Transverse colon (tissue), 4 donors: ENCODE measurements around the gene CHST11. TPM values are rescaled to one million over a fixed set of nuclear protein-coding genes. Genes with fewer than 3 reads are reported as not detected.
"Not testable (repeated sequence)": the region's sequence is repeated elsewhere in the genome, so short reads cannot be mapped to it uniquely, and the experiment has no call there.

Experiments used
- DNase-seq: peaks from one replicate; pipeline ENCODE4 v3.0.0-alpha.2; 2019
- H3K27ac ChIP-seq, 4 donors: fragments of 200-600 bp; sonication (generic); 2 replicates each; pipeline ENCODE4 v1.5.1; 2016 to 2018; ENCODE audit warnings: inconsistent platforms in 4 of 4
- H3K27me3 ChIP-seq: fragments of 200-600 bp; sonication (generic); 2 replicates; pipeline ENCODE4 v1.5.1; 2017; ENCODE audit warnings: inconsistent platforms
- H3K36me3 ChIP-seq, 4 donors: fragments of 200-600 bp; sonication (generic); 2 replicates each; pipeline ENCODE4 v1.5.1; 2017 to 2019; ENCODE audit warnings: inconsistent platforms in 4 of 4
- H3K4me1 ChIP-seq, 4 donors: fragments of 200-600 bp; sonication (generic); 2 replicates each; pipeline ENCODE4 v1.5.1; 2017 to 2020; ENCODE audit warnings: inconsistent platforms in 4 of 4
- H3K4me3 ChIP-seq, 4 donors: fragments of 200-600 bp; sonication (generic); 1 replicate in 1 of 4; 2 replicates in 3 of 4; pipeline versions ENCODE4 v1.5.1 to v1.6.1; 2017 to 2019; ENCODE audit warnings: inconsistent platforms in 4 of 4
- H3K9me3 ChIP-seq, 2 donors: fragments of 200-600 bp; sonication (generic); 2 replicates each; pipeline ENCODE4 v1.5.1; 2017 to 2019; ENCODE audit warnings: inconsistent platforms in 2 of 2
- CTCF ChIP-seq, 5 experiments: fragments of 200-600 bp in 3 of 5; fragments of 450-650 bp in 2 of 5; sonication (generic) in 3 of 5; IDR thresholded peaks; 1 replicate in 2 of 5; 2 replicates in 3 of 5; pipeline ENCODE4 v1.5.1; 2016 to 2017; ENCODE audit warnings: antibody characterized with exemption in 5 of 5, inconsistent platforms in 3 of 5, mild to moderate bottlenecking in 2 of 5, moderate library complexity in 1 of 5
- EP300 ChIP-seq: sonication (generic); formaldehyde crosslinking; IDR thresholded peaks from one replicate; pipeline ENCODE4 v1.6.1; 2017; ENCODE audit warnings: antibody characterized with exemption, low read depth
- POLR2A ChIP-seq: fragments of 450-650 bp; IDR thresholded peaks from one replicate; pipeline ENCODE4 v1.6.1; 2016; ENCODE audit warnings: antibody characterized with exemption, mild to moderate bottlenecking, moderate library complexity
- POLR2AphosphoS5 ChIP-seq, 3 donors: sonication (generic); formaldehyde crosslinking; IDR thresholded peaks; one replicate each; pipeline ENCODE4 v1.6.1; 2016; ENCODE audit warnings: antibody characterized with exemption in 3 of 3
- WGBS, 2 donors: methylation state at CpG; one replicate each; pipeline ENCODE4 v1.1.5; 2018; ENCODE audit warnings: low coverage in 1 of 2; 5-methylcytosine and 5-hydroxymethylcytosine counted together
- in situ Hi-C, 4 donors: fragments of 200-750 bp; cut with MboI; loops; one replicate each; pipeline versions ENCODE4 v1.15.0 to v1.15.1; 2017; ENCODE audit warnings: low sequenced_read_pairs in 3 of 4, low pct_ligation_motif_present in 1 of 4, low pct_unique_long_range_greater_than_20kb in 1 of 4
- intact Hi-C: fragments of 100-400 bp; cut with DNase I; formaldehyde crosslinking; loops from one replicate; pipeline ENCODE4 v1.15.1; 2023; ENCODE audit warnings: low total_unique reads
- total RNA-seq, 4 donors: library from RNA; depleted of rRNA; stranded (reverse); fragments of >200 nt; gene quantifications; one replicate each; pipeline ENCODE4 v1.1.0, GENCODE V29; 2016

Gene CHST11
- total RNA-seq, 4 donors from 2014 or later = 4.2 to 123 (median 31.5) TPM

GRCh38 chr12:104609445-104609844 is 152.7 kb downstream of the CHST11 start:
- in situ Hi-C loops = no loop called here
- intact Hi-C loops = no loop called here
- Histone ChIP-seq H3K36me3 (no peaks in the 10 kb centered on the region), H3K4me1 (peaks cover 0 to 5% (median 3%) of the 10 kb centered on the region in 4 donors), H3K4me3 (no peak overlapping the region), H3K27me3 (no peaks in the 10 kb centered on the region), H3K9me3 (no peaks in the 10 kb centered on the region), H3K27ac (no peak overlapping the region)
- TF ChIP-seq POLR2AphosphoS5 (IDR thresholded peaks at IDR 0.05) (no peak), EP300 (no peak), POLR2A (no peak), CTCF (IDR thresholded peaks at IDR 0.05) (no peak)
- no peak for DNase-seq

- no peak overlapping the region for H3K27ac ChIP-seq
- intact Hi-C loops = no loop called here
- H3K9me3 ChIP-seq = no peaks in the 10 kb centered on the region
- DNase-seq = no peak
- 68 to 84% methylated on average over 6 of the region's 6 CpGs for WGBS, 2 donors
- no peaks in the 10 kb centered on the region for H3K27me3 ChIP-seq
- no peak overlapping the region for H3K4me3 ChIP-seq
- H3K36me3 ChIP-seq = no peaks in the 10 kb centered on the region
- TF ChIP-seq EP300 = no peak
- no peak for TF ChIP-seq CTCF (IDR thresholded peaks at IDR 0.05)
- TF ChIP-seq POLR2AphosphoS5 (IDR thresholded peaks at IDR 0.05) = no peak
- TF ChIP-seq POLR2A = no peak
- in situ Hi-C loops = no loop called here
- peaks cover 0 to 4% (median 0%) of the 10 kb centered on the region in 4 donors for H3K4me1 ChIP-seq
Measured at GRCh38 chr12:104610513-104611235, 153.9 kb downstream of the CHST11 start.

- H3K9me3 ChIP-seq = no peaks in the 10 kb centered on the region
- no peaks in the 10 kb centered on the region for H3K36me3 ChIP-seq
- in situ Hi-C loops (no loop called here), intact Hi-C loops (no loop called here)
- no peak for TF ChIP-seq POLR2A
- no peak for TF ChIP-seq CTCF (IDR thresholded peaks at IDR 0.05)
- no peak for TF ChIP-seq EP300
- TF ChIP-seq POLR2AphosphoS5 (IDR thresholded peaks at IDR 0.05) = no peak
- H3K4me1 ChIP-seq = peaks cover 0 to 5% (median 0%) of the 10 kb centered on the region in 4 donors
- H3K27ac ChIP-seq = no peak overlapping the region
- no peaks in the 10 kb centered on the region for H3K27me3 ChIP-seq
- WGBS, 2 donors = 94% methylated on average over 11 to 12 of the region's 12 CpGs
- no peak for DNase-seq
- no peak overlapping the region for H3K4me3 ChIP-seq
Measured at GRCh38 chr12:104611671-104612070, 154.9 kb downstream of the CHST11 start.

- H3K9me3 ChIP-seq, H3K27ac ChIP-seq, intact Hi-C loops, H3K27me3 ChIP-seq, DNase-seq, H3K36me3 ChIP-seq, H3K4me3 ChIP-seq, in situ Hi-C loops, H3K4me1 ChIP-seq: not testable (repeated sequence)
- WGBS, 2 donors = 94 to 100% methylated on average over 3 of the region's 3 CpGs
Measured at GRCh38 chr12:104613372-104613771, 156.6 kb downstream of the CHST11 start.

- Histone ChIP-seq H3K4me3 (no peak overlapping the region), H3K36me3 (no peaks in the 10 kb centered on the region), H3K27me3 (no peaks in the 10 kb centered on the region), H3K27ac (peak overlapping the region; percentile 56 to 80 (median 60)), H3K9me3 (no peaks in the 10 kb centered on the region), H3K4me1 (peaks cover 0 to 5% (median 0%) of the 10 kb centered on the region in 4 donors)
- WGBS, 2 donors = 50% methylated on average over 12 of the region's 12 CpGs; no CpG with 5 or more reads in 1 of the 2 donors
- peak; percentile 29 for DNase-seq
- intact Hi-C loops = no loop called here
- in situ Hi-C loops = no loop called here
- TF ChIP-seq POLR2A (no peak), POLR2AphosphoS5 (IDR thresholded peaks at IDR 0.05) (peak in 2 of 3 donors; percentile 73 to 79)
Measured at GRCh38 chr12:104615048-104615561, 158.4 kb downstream of the CHST11 start.
